Stimulated activated CD8-positive, alpha-beta memory T cell treated with anti-CD3 and anti-CD28 coated beads, Interleukin-12 subunit alpha, Interleukin-12 subunit beta, amount 100 ng/mL, for 4 hours (primary cell): ENCODE results near the gene COPB1.
"Not testable (repeated sequence)": the region's sequence is repeated elsewhere in the genome, so short reads cannot be mapped to it uniquely, and the experiment has no call there.

Experiments
- DNase-seq: peaks from one replicate; pipeline ENCODE4 v3.0.0-alpha.2; 2020; ENCODE audit warnings: low read depth

Gene COPB1

DNA sequence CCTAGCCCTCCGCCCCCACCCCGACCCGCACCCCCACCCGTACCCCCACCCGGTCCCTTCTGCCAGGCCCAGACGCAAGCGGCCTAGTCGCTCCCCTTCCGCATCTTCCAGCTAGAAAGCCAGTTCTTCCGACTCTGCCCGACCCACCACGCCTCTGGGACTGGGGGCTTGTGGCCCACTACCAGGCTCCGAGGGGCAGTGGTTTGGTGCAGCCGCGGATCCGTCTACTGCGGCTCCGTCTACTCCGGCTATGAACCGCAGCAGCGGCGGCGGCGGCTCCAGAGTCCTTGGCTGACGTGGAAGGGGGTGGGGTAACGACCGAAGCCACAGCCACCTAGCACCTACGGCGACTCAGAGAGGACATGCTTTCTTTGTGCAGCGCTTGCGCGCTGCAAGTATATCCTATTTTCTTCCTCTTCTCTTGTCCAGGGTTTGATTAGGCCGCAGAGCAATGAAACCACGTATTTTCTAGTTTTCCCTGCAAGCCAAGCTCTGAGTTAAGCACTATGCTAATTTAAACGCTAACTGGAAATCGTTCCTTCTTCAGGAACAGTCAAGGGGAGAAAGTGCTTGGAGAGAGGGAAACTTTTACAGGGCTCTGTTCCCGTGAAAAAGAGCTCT, at the start of gene COPB1:
TSS of gene COPB1 (minus strand) at position 252 of the 621 bp plus-strand sequence. CDS start 883 bp downstream, outside the sequence.
- DNase-seq = peak; percentile 80

DNA sequence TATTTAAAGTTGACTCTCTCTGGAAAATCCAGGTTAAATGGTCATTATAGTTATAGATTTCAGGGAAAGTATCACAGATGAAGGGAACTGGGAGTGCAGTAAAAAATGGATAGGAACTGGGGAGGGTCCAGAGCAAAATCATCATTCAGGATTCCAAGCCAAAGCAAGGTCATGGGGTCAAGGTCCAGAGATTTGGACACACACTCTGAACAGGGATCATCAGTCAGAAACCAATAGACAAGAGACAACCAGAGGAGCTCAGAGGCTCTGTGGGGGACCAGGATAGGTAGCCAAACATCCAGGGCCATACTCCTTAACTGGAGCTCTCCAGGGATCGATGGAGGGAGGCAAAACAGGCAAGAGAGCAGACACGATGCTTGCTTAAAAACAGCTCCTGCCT, 47.8 kb upstream of the COPB1 start:
- DNase-seq = no peak

DNA sequence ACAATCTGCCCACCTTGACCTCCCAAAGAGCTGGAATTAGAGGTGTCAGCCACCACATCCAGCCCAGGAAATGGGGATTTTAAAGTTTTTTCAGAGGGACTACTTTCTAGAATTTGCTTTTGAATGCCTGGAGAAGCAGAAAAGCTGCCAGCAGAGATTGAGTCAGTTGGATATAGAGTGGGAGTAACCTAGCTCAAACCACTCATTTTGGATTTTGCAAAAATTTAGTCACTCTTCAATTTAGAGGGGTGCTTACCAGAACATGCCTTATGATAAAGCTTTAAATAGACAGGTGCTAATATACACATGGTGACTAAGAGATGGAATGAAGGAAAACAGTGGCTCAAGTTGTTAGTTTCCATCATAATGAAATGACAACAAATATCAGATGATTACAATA, 47.1 kb upstream of the COPB1 start:
- no peak for DNase-seq

- DNase-seq = no peak
These were observed 45.0 kb upstream of the COPB1 start for GRCh38 chr11:14544611-14545010.

- DNase-seq = no peak
These were observed 43.6 kb upstream of the COPB1 start for GRCh38 chr11:14543260-14543659.

- no peak for DNase-seq
These were observed 42.7 kb upstream of the COPB1 start for GRCh38 chr11:14542324-14542723.

GRCh38 chr11:14541192-14541947, 41.8 kb upstream of the COPB1 start:
- DNase-seq = no peak

DNA sequence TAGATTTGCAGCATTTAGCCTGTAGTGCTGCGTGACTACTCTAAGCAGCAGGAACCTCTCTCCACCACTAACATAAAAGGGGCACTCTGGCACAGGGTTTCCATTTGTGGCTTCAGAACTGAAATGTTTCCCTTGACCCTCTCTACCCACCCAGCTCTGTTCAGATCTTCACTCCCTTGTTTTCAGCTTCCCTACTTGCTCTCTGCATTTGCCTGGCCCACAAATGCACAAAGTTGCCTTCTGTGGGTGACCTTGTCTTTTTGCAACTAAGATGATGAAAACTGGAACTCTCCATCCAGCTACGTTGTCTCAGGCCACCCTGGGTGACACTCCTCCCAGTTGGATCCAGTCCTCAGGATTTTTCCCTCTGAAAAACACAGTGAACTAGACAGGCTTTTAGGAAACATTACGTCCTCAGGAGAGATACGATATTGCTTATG, 40.4 kb upstream of the COPB1 start:
- DNase-seq = no peak

- no peak for DNase-seq
These were observed 39.4 kb upstream of the COPB1 start for GRCh38 chr11:14538926-14539554.

DNA sequence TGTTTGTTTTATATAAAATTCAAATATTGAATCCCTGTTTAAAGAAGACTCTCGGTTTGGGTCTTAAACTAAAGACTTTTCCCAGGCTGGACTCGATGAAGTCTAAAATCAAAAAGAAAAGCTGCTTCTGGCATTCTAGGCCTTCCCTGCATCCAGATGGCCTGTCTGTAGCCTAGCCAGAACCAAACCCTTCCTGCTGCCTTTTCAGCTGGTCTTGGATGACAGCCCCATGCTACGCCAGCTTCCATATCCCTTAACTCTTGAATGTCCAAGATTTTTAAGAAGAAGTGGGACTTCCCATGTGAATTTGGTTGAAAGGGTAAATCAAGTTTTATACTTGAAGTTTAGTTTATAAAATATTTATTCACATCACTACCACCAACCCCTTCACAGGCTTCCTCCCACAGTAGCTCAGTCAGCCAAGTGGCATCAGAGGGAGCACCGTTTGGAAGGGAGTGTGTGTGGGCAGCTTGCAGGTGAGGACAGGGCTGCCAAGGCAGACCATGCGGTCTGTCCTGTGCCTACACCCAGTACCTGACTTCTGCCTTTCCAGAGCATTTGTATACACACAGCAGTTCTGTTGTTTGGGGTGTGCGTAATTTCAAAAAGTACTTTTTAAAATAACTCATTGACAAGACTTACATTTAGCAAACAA, 38.8 kb upstream of the COPB1 start:
- no peak for DNase-seq

DNA sequence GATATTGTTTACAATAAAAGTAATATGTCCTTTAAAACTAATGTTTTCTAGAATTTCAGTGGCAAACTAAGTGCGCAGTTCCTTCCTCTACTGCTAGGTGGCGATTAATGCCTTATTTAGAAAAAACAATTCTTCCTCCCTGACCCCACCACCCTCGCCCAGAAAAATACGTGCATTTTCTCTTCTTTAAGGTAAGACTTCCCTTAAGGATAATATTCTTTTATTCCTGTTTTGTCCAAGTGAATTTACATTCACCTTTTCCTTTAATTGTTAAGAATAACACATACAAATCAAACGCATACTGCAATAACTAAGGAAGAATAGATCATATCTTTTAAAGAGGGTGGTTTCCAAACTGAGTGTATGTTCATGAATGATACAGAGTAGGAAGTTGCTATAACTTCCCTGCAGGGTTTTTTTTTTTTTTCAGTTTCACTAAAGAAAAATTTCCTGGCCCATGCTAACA, 37.6 kb upstream of the COPB1 start:
- no peak for DNase-seq

- not testable (repeated sequence) for DNase-seq
These were observed 35.6 kb upstream of the COPB1 start for GRCh38 chr11:14535166-14535565.

DNA sequence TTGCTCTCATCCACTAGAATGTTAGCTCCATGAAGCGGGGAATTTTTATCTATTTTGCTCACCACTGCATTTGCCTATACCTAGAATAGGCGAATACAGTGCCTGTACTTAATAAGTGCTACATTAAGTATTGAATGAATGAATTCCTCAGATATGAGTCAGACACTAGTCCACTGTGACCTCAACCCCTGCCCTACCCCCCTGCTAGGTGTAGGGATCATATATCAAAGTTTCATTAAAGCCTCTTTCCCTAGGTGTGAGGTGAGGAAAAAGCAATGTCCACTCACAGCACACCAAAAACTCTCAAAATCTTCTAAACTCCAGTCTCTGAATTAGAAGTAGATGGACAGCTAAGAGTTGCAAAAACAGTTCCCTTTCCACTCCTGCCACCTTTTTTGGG, 30.3 kb upstream of the COPB1 start:
- no peak for DNase-seq

DNA sequence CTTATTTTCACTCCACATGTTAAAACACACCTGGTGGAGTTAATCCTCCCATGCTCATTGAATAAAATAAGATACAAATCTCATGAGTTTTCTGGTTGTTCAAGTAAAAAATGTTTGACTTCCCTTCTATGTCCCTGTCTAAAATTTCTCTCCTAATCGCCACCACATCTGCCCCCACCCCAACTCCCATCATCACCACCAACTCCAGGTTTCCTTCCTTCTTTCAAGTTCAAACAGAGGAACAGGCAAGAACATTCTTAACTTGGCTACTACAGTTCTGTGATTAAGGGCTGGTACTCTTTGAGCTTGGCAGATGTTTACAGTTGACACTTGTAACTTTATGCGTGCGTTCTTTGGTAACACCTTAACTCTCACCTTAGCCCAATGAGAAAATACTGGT, 29.7 kb upstream of the COPB1 start:
- no peak for DNase-seq

DNA sequence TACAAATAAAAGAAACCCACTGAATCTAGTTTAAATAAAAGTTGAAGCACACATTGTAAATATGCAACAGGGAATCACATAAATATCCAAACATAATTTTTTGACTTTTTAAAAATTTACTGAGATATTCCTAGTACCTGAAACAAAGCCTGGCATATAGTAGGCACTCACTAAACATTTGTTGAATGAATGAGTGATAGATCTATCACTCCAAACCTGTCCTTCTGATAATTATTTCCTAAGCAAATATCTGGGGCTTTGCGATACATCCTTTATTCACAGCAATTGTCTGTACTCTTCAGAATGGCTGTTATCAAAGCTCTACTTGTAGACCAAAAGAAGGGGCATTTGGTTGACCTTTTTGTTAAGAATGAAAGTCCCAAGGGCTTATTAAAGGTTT, 23.2 kb upstream of the COPB1 start:
- no peak for DNase-seq

- no peak for DNase-seq
These were observed 22.6 kb upstream of the COPB1 start for GRCh38 chr11:14522245-14522644.

DNA sequence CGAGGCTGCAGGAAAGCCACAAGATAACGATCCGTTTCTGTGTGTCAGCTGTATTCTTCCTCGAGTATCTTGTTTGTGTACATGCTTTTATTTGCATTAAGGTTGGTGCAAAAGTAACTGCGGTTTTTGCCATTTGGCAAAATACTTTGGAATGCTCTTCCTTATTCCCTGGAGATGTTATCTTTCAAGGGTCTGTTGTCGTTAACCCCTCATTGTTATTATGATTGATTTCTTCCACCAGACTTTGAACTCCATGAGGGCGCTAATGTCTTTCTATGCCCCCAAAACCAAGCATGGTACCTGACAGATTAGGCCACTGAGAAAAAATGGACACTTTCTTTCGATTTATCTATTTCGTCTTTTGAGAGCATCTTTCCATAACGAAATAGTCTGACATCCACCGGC, 21.1 kb upstream of the COPB1 start:
- no peak for DNase-seq

- peak; percentile 82 for DNase-seq
These were observed 20.5 kb upstream of the COPB1 start, which contains the start of gene PSMA1 for GRCh38 chr11:14519917-14520746. Gene PSMA1 (minus strand): TSS chr11:14520386. CDS start chr11:14520299, 87 bp downstream.

DNA sequence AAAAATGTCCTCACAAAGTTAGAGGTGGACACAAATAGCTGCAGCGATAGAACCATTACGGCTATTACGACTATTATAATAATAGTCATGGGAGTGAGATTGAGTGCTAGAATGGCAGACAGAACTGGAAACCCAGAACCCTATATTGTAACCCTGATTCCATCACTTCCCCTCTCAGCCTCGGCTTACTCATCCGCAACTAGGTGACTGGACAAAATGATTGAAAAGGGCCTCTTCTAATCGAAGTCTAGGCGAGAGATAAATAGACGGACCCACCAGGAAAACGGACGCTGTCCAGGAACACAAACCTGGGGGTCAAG, 19.9 kb upstream of the COPB1 start:
- no peak for DNase-seq

- DNase-seq = no peak
These were observed 19.2 kb upstream of the COPB1 start for GRCh38 chr11:14518820-14519219.

DNA sequence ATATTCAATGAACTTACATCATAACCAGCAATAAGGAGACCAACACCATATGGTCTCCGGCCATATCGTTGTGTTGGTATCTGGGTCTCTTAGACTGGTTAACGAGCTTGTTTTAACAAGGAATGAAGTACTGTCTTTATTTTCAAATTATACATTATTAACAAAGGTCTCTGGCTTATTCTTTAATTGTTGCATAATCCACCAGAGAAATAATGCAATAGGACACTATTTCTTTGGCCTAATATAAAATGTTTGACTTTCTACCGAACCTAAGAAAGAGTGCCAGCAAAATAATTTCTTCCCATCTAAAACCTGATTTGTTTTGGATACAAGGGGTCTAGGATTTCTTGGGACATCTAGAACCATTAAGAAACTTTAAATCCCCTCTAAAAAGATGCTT, 14.2 kb upstream of the COPB1 start:
- no peak for DNase-seq

- DNase-seq = no peak
These were observed 6.9 kb upstream of the COPB1 start for GRCh38 chr11:14506532-14506931.
